T-cell (primary cell): ENCODE measurements around the gene RTL1. TPM values are rescaled to one million over a fixed set of nuclear protein-coding genes. Genes with fewer than 3 reads are reported as not detected.

Experiments
- ATAC-seq, 4 experiments: fragments of 200-7000 bp in 3 of 4; fragments of 150-1000 bp in 1 of 4; cut with Tn5 transposase; replicated peaks in 1 of 4; 1 replicate in 3 of 4; 2 replicates in 1 of 4; pipeline ENCODE4 v1.10.0; 2021; ENCODE audit warnings: moderate library complexity in 3 of 4, mild to moderate bottlenecking in 2 of 4, moderate number of reproducible peaks in 1 of 4
- CTCF ChIA-PET, 2 donors: fragments of 300-600 bp; sonication (Branson Sonifier 250); formaldehyde crosslinking; loops; one replicate each; lab custom pipeline; 2022; ENCODE audit warnings: antibody characterized with exemption in 2 of 2; lab: Charles Lee
- POLR2A ChIA-PET, 2 donors: fragments of 300-600 bp; sonication (Branson Sonifier 250); formaldehyde crosslinking; loops; one replicate each; lab custom pipeline; 2022; ENCODE audit warnings: antibody characterized with exemption in 2 of 2; lab: Charles Lee
- DNase-seq, 35 experiments: peaks; one replicate each; pipeline versions ENCODE4 v3.0.0 to v3.0.0-alpha.2; 2013 to 2023
- H3K27ac ChIP-seq: one replicate; pipeline ENCODE4 v1.5.1; 2013; ENCODE audit warnings: low read length
- H3K27me3 ChIP-seq, 2 experiments: replicated peaks in 1 of 2; 1 replicate in 1 of 2; 2 replicates in 1 of 2; pipeline versions ENCODE4 v1.6.1 to v1.7.0; 2013; ENCODE audit warnings: low read length in 1 of 2, mixed read lengths in 1 of 2; ENCODE audit not compliant: control insufficient read depth in 2 of 2, insufficient read depth in 2 of 2; ENCODE audit errors: extremely low read depth in 1 of 2
- H3K36me3 ChIP-seq, 2 donors: 1 replicate in 1 of 2; 2 replicates in 1 of 2; pipeline versions ENCODE4 v1.6.1 to v1.7.0; 2013; ENCODE audit warnings: low read length in 1 of 2; ENCODE audit not compliant: control insufficient read depth in 2 of 2, insufficient read depth in 1 of 2; ENCODE audit errors: extremely low read depth in 1 of 2
- H3K4me1 ChIP-seq, 2 experiments: 1 replicate in 1 of 2; 2 replicates in 1 of 2; pipeline versions ENCODE4 v1.6.1 to v1.7.0; 2013; ENCODE audit warnings: low read length in 2 of 2, mixed read lengths in 1 of 2; ENCODE audit not compliant: insufficient read depth in 2 of 2, control insufficient read depth in 1 of 2; ENCODE audit errors: extremely low read depth in 1 of 2
- H3K4me3 ChIP-seq, 2 donors: 1 replicate in 1 of 2; 2 replicates in 1 of 2; pipeline versions ENCODE4 v1.5.1 to v1.7.0; 2013; ENCODE audit warnings: mild to moderate bottlenecking in 2 of 2, low read length in 1 of 2, moderate library complexity in 1 of 2; ENCODE audit not compliant: control insufficient read depth in 1 of 2; ENCODE audit errors: extremely low read depth in 1 of 2
- H3K9me3 ChIP-seq: 2 replicates; pipeline ENCODE4 v1.7.0; 2013
- H3K27ac Mint-ChIP-seq, 2 donors: one replicate each; pipeline ENCODE4 v1.8.0; 2020 to 2021; ENCODE audit warnings: mild to moderate bottlenecking in 2 of 2, mixed read lengths in 2 of 2
- H3K27me3 Mint-ChIP-seq, 2 donors: one replicate each; pipeline ENCODE4 v1.8.0; 2021 to 2022; ENCODE audit warnings: mixed read lengths in 2 of 2
- H3K36me3 Mint-ChIP-seq: one replicate; pipeline ENCODE4 v1.8.0; 2021; ENCODE audit warnings: mixed read lengths
- H3K4me1 Mint-ChIP-seq, 3 donors: one replicate each; pipeline ENCODE4 v1.8.0; 2020 to 2022; ENCODE audit warnings: mixed read lengths in 3 of 3, mild to moderate bottlenecking in 1 of 3
- H3K4me3 Mint-ChIP-seq, 3 donors: one replicate each; pipeline ENCODE4 v1.8.0; 2020 to 2022; ENCODE audit warnings: mild to moderate bottlenecking in 3 of 3, mixed read lengths in 3 of 3, moderate library complexity in 3 of 3
- H3K9me3 Mint-ChIP-seq, 3 donors: one replicate each; pipeline ENCODE4 v1.8.0; 2020 to 2022; ENCODE audit warnings: mixed read lengths in 3 of 3
- WGBS: methylation state at CpG from one replicate; pipeline ENCODE4 v1.1.5; 2013; ENCODE audit warnings: missing lambda C conversion rate; ENCODE audit not compliant: insufficient coverage; 5-methylcytosine and 5-hydroxymethylcytosine counted together
- total RNA-seq, 35 experiments: library from RNA in 6 of 35; stranded (reverse) in 6 of 35; fragments of 120-200 nt in 1 of 35; gene quantifications; one replicate each; pipeline versions ENCODE4 v1.2.1 to v1.2.4 and lab custom pipeline; 2013 to 2026

Gene RTL1
- total RNA-seq (not detected), total RNA-seq (lab: John Stamatoyannopoulos, UW) (0 to 0.06 (median 0) reads per million in 29 experiments)
- total RNA-seq (2013): not detected

DNA sequence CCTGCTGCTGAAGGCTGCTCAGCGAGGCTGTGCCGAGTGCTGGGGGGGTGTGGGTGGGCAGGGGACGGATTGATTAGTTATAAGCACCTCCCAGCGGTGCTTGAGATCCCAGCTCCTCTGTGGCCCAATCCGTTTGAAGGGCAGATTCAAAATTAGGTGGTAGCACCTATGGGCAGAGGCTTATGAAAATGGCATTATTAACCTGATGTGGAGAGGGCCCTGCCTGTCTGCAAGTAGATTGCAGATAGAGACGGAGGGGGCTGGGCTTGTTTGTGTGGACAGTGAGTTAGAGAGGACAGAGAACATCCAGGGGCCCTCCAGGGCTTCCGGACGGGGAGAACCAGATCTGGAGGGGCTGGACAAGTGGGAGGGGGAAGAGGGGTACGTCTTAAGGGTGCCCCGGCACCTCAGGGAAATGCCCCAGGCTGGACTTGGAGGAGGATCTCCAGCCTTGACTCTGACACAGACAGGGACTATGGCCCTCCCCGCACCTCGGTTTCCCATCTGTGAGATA is at the start of gene RTL1:
RTL1 (minus strand) TSS at position 51 of the 514 bp plus-strand sequence. CDS start 18,934 bp downstream, outside the sequence.
- WGBS: 72% methylated on average over 6 of the region's 12 CpGs

GRCh38 chr14:100950024-100950423 is 46.5 kb upstream of the RTL1 start:
- WGBS: no CpG with 5 or more reads among the region's 3 CpGs

More for the DNA sequence above, at the start of gene RTL1:
- ChIA-PET POLR2A (no interaction called here), CTCF (no interaction called here)
- Histone ChIP-seq H3K27ac (no peak within 1 kb of the TSS), H3K9me3 (no peaks in the 10 kb centered on the region), H3K36me3 (no peaks in the 10 kb centered on the region), H3K27me3 (peaks cover 0 to 56% of the 10 kb centered on the region in 2 experiments), H3K4me1 (no peaks in the 10 kb centered on the region), H3K4me3 (no peak within 1 kb of the TSS)
- ATAC-seq (no peak), DNase-seq (no peak)
- Mint-ChIP-seq H3K4me1 (no peaks in the 10 kb centered on the region), H3K27me3 (peaks cover 31 to 61% of the 10 kb centered on the region in 2 donors), H3K36me3 (no peaks in the 10 kb centered on the region), H3K4me3 (no peak within 1 kb of the TSS), H3K27ac (no peak within 1 kb of the TSS), H3K9me3 (no peaks in the 10 kb centered on the region)

GRCh38 chr14:100944052-100944451 is 40.5 kb upstream of the RTL1 start:
- ChIA-PET POLR2A (no interaction called here), CTCF (no interaction called here)
- Mint-ChIP-seq H3K27me3 (peaks cover 8 to 20% of the 10 kb centered on the region in 2 donors), H3K4me1 (peaks cover 0 to 3% (median 2%) of the 10 kb centered on the region in 3 donors), H3K27ac (no peak overlapping the region), H3K36me3 (no peaks in the 10 kb centered on the region), H3K4me3 (peak overlapping the region in 1 of 3 donors; percentile 37), H3K9me3 (no peaks in the 10 kb centered on the region)
- no CpG with 5 or more reads among the region's 2 CpGs for WGBS
- H3K9me3 ChIP-seq: no peaks in the 10 kb centered on the region
- H3K4me3 ChIP-seq: no peak overlapping the region
- H3K36me3 ChIP-seq: no peaks in the 10 kb centered on the region
- DNase-seq (no peak), ATAC-seq (no peak)
- no peaks in the 10 kb centered on the region for H3K4me1 ChIP-seq
- H3K27ac ChIP-seq: no peak overlapping the region
- H3K27me3 ChIP-seq: no peaks in the 10 kb centered on the region

More at GRCh38 chr14:100950024-100950423, 46.5 kb upstream of the RTL1 start:
- H3K4me1 Mint-ChIP-seq: no peaks in the 10 kb centered on the region
- no peaks in the 10 kb centered on the region for H3K36me3 Mint-ChIP-seq
- ATAC-seq (no peak), DNase-seq (no peak)
- H3K4me3 Mint-ChIP-seq: no peak overlapping the region
- no peak overlapping the region for H3K4me3 ChIP-seq
- H3K9me3 Mint-ChIP-seq: no peaks in the 10 kb centered on the region
- H3K27me3 ChIP-seq: no peaks in the 10 kb centered on the region
- no peak overlapping the region for H3K27ac Mint-ChIP-seq
- POLR2A ChIA-PET: no interaction called here
- H3K27ac ChIP-seq: no peak overlapping the region
- no peaks in the 10 kb centered on the region for H3K4me1 ChIP-seq
- CTCF ChIA-PET: no interaction called here
- H3K36me3 ChIP-seq: no peaks in the 10 kb centered on the region
- no peaks in the 10 kb centered on the region for H3K9me3 ChIP-seq
- peaks cover 17 to 23% of the 10 kb centered on the region in 2 donors for H3K27me3 Mint-ChIP-seq

GRCh38 chr14:100930270-100930669 is 26.7 kb upstream of the RTL1 start:
- no peaks in the 10 kb centered on the region for H3K27me3 ChIP-seq
- POLR2A ChIA-PET: no interaction called here
- ATAC-seq: no peak

DNA sequence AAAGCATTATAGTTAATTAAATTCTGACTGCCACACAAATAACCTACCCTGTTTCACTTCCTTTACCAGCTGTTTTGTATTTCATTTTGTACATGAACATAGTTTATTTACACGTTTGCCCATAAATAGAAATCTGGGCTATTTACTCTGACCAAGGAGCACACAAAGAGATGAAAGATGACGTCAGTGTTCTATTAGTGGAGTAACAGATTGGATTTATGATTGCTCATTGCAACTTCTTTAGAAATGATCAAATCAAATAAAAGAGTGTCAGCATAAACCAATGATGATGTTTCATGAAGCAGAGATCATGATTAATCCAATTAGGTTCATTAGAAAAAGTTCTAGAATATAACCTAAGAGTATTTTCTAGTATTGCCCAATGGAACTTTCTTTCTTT is 12.0 kb upstream of the RTL1 start:
- H3K9me3 Mint-ChIP-seq: no peaks in the 10 kb centered on the region
- Histone ChIP-seq H3K4me3 (no peak overlapping the region), H3K27ac (no peak overlapping the region), H3K4me1 (no peaks in the 10 kb centered on the region), H3K9me3 (no peaks in the 10 kb centered on the region), H3K36me3 (no peaks in the 10 kb centered on the region), H3K27me3 (peaks cover 0 to 8% of the 10 kb centered on the region in 2 experiments)
- ChIA-PET POLR2A (no interaction called here), CTCF (no interaction called here)
- H3K36me3 Mint-ChIP-seq: no peaks in the 10 kb centered on the region
- DNase-seq (no peak), ATAC-seq (no peak)
- H3K27me3 Mint-ChIP-seq: peaks cover 9 to 13% of the 10 kb centered on the region in 2 donors
- H3K27ac Mint-ChIP-seq: no peak overlapping the region
- WGBS: 67% methylated on average over 1 of the region's 2 CpGs
- H3K4me1 Mint-ChIP-seq: no peaks in the 10 kb centered on the region
- no peak overlapping the region for H3K4me3 Mint-ChIP-seq

More at GRCh38 chr14:100930270-100930669, 26.7 kb upstream of the RTL1 start:
- no peaks in the 10 kb centered on the region for H3K9me3 ChIP-seq
- no peaks in the 10 kb centered on the region for H3K4me1 ChIP-seq
- no peak overlapping the region for H3K4me3 ChIP-seq
- CTCF ChIA-PET: no interaction called here
- H3K4me1 Mint-ChIP-seq: no peaks in the 10 kb centered on the region
- no peak overlapping the region for H3K4me3 Mint-ChIP-seq
- H3K27ac Mint-ChIP-seq: no peak overlapping the region
- 60% methylated on average over 1 of the region's 2 CpGs for WGBS
- peaks cover 0 to 19% (median 8%) of the 10 kb centered on the region in 3 donors for H3K9me3 Mint-ChIP-seq
- peaks cover 12 to 19% of the 10 kb centered on the region in 2 donors for H3K27me3 Mint-ChIP-seq
- no peaks in the 10 kb centered on the region for H3K36me3 ChIP-seq
- no peak overlapping the region for H3K27ac ChIP-seq
- DNase-seq: no peak
- no peaks in the 10 kb centered on the region for H3K36me3 Mint-ChIP-seq

DNA sequence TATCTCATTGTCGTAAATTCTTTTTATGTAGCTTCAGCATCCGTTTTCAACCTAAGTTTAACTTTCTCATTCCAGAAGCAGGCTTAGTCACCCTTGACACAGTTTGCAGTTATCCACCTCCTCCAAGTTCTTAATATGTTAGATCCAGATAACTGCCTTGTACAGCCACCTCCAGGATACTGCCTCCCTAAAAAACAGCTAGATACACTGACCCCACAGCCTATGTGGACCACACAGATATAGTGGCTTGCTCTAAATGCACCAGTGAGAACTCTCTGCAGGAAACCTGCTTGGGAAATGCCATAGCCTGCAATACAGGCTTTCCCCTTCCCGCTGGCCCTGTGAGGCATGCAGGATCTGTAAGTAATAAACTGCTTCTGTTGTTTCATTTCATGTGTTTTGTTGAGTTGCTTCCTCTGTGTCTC is 11.1 kb upstream of the RTL1 start:
- no peaks in the 10 kb centered on the region for H3K36me3 Mint-ChIP-seq
- no peaks in the 10 kb centered on the region for H3K4me1 Mint-ChIP-seq
- ATAC-seq: no peak
- no peak overlapping the region for H3K4me3 ChIP-seq
- ChIA-PET POLR2A (no interaction called here), CTCF (interaction anchor here in 1 of 2 donors (0.6 kb wide), 1 partner anchor 690 kb away, joined by 5 read pairs; no protein-coding TSS in a partner anchor)
- H3K27ac Mint-ChIP-seq: no peak overlapping the region
- H3K4me1 ChIP-seq: no peaks in the 10 kb centered on the region
- peaks cover 0 to 8% of the 10 kb centered on the region in 2 experiments for H3K27me3 ChIP-seq
- no peak overlapping the region for H3K27ac ChIP-seq
- H3K27me3 Mint-ChIP-seq: peaks cover 9 to 17% of the 10 kb centered on the region in 2 donors
- no peak overlapping the region for H3K4me3 Mint-ChIP-seq
- H3K9me3 Mint-ChIP-seq: no peaks in the 10 kb centered on the region
- no peaks in the 10 kb centered on the region for H3K9me3 ChIP-seq
- H3K36me3 ChIP-seq: no peaks in the 10 kb centered on the region
- WGBS: 67% methylated on average over 1 of the region's 3 CpGs
- no peak for DNase-seq
